ENCODE measurements around the gene PLOD2. TPM values are rescaled to one million over a fixed set of nuclear protein-coding genes. Genes with fewer than 3 reads are reported as not detected.

The PLOD2 gene
- total RNA-seq, 1 donor from 2014 or later = 117 TPM

GRCh38 chr3:146152834-146153233 is 8.2 kb downstream of the PLOD2 start:
- FAIRE-seq (no peak), DNase-seq (ENCODE audit: low read depth) (no peak)
- peaks cover 6% of the 10 kb centered on the region for H3K4me1 ChIP-seq (ENCODE audit: insufficient read depth, low read length)
- Mint-ChIP-seq H3K27me3 (ENCODE audit: low read depth, unreplicated experiment) (no peaks in the 10 kb centered on the region), H3K4me1 (ENCODE audit: low read depth, unreplicated experiment) (peaks cover 23% of the 10 kb centered on the region), H3K27ac (ENCODE audit: unreplicated experiment) (peak overlapping the region; percentile 74), H3K4me3 (ENCODE audit: unreplicated experiment) (no peak overlapping the region), H3K36me3 (ENCODE audit: low read depth, unreplicated experiment) (peaks cover 7% of the 10 kb centered on the region), H3K9me3 (ENCODE audit: unreplicated experiment) (no peaks in the 10 kb centered on the region)
- H3K27ac ChIP-seq (ENCODE audit: low read depth, low read length) = no peak overlapping the region
- no peak overlapping the region for H3K9ac ChIP-seq (ENCODE audit: low read length)
- no peaks in the 10 kb centered on the region for H3K9me3 ChIP-seq (ENCODE audit: insufficient read depth, low read depth, low read length)
- H3K36me3 ChIP-seq (ENCODE audit: insufficient read depth, low read length) = no peaks in the 10 kb centered on the region
- no peak overlapping the region for H2AFZ ChIP-seq (ENCODE audit: low read depth, low read length)
- H3K27me3 ChIP-seq (ENCODE audit: insufficient read depth, low read length) = no peaks in the 10 kb centered on the region
- no peak overlapping the region for H3K4me3 ChIP-seq (ENCODE audit: insufficient read depth, low read depth, low read length)
- H3K4me2 ChIP-seq (ENCODE audit: low read length) = peak overlapping the region; percentile 6
- peaks cover 87% of the 10 kb centered on the region for H4K20me1 ChIP-seq (ENCODE audit: insufficient read depth, low read length)
- H3K79me2 ChIP-seq (ENCODE audit: insufficient read depth, low read length) = peaks cover 98% of the 10 kb centered on the region
- no peak for TF ChIP-seq EZH2 (IDR thresholded peaks at IDR 0.05; ENCODE audit: insufficient read depth, low read length)
- no peak for TF ChIP-seq CTCF (IDR thresholded peaks at IDR 0.05; ENCODE audit: insufficient read depth, low read depth, low read length)

GRCh38 chr3:146148468-146148931 is 12.5 kb downstream of the PLOD2 start:
- Histone ChIP-seq H3K4me1 (ENCODE audit: insufficient read depth, low read length) (no peaks in the 10 kb centered on the region), H3K9me3 (ENCODE audit: insufficient read depth, low read depth, low read length) (no peaks in the 10 kb centered on the region), H3K4me2 (ENCODE audit: low read length) (no peak overlapping the region), H4K20me1 (ENCODE audit: insufficient read depth, low read length) (peaks cover 81% of the 10 kb centered on the region), H3K79me2 (ENCODE audit: insufficient read depth, low read length) (peaks cover 100% of the 10 kb centered on the region), H3K9ac (ENCODE audit: low read length) (no peak overlapping the region), H3K4me3 (ENCODE audit: insufficient read depth, low read depth, low read length) (no peak overlapping the region), H3K36me3 (ENCODE audit: insufficient read depth, low read length) (peaks cover 5% of the 10 kb centered on the region), H3K27ac (ENCODE audit: low read depth, low read length) (no peak overlapping the region), H2AFZ (ENCODE audit: low read depth, low read length) (no peak overlapping the region), H3K27me3 (ENCODE audit: insufficient read depth, low read length) (no peaks in the 10 kb centered on the region)
- Mint-ChIP-seq H3K27ac (ENCODE audit: unreplicated experiment) (no peak overlapping the region), H3K4me1 (ENCODE audit: low read depth, unreplicated experiment) (peaks cover 13% of the 10 kb centered on the region), H3K36me3 (ENCODE audit: low read depth, unreplicated experiment) (peaks cover 9% of the 10 kb centered on the region), H3K9me3 (ENCODE audit: unreplicated experiment) (no peaks in the 10 kb centered on the region), H3K27me3 (ENCODE audit: low read depth, unreplicated experiment) (no peaks in the 10 kb centered on the region), H3K4me3 (ENCODE audit: unreplicated experiment) (no peak overlapping the region)
- no peak for FAIRE-seq
- TF ChIP-seq EZH2 (IDR thresholded peaks at IDR 0.05; ENCODE audit: insufficient read depth, low read length) = no peak
- TF ChIP-seq CTCF (IDR thresholded peaks at IDR 0.05; ENCODE audit: insufficient read depth, low read depth, low read length) = no peak
- DNase-seq (ENCODE audit: low read depth) = no peak

GRCh38 chr3:146145642-146146041 is 15.3 kb downstream of the PLOD2 start:
- Mint-ChIP-seq H3K9me3 (ENCODE audit: unreplicated experiment) (no peaks in the 10 kb centered on the region), H3K27ac (ENCODE audit: unreplicated experiment) (no peak overlapping the region), H3K4me3 (ENCODE audit: unreplicated experiment) (no peak overlapping the region), H3K36me3 (ENCODE audit: low read depth, unreplicated experiment) (peaks cover 4% of the 10 kb centered on the region), H3K4me1 (ENCODE audit: low read depth, unreplicated experiment) (peaks cover 20% of the 10 kb centered on the region), H3K27me3 (ENCODE audit: low read depth, unreplicated experiment) (no peaks in the 10 kb centered on the region)
- FAIRE-seq (no peak), DNase-seq (ENCODE audit: low read depth) (no peak)
- H3K4me1 ChIP-seq (ENCODE audit: insufficient read depth, low read length) = peaks cover 7% of the 10 kb centered on the region
- no peak for TF ChIP-seq EZH2 (IDR thresholded peaks at IDR 0.05; ENCODE audit: insufficient read depth, low read length)
- TF ChIP-seq CTCF (IDR thresholded peaks at IDR 0.05; ENCODE audit: insufficient read depth, low read depth, low read length) = no peak
- no peak overlapping the region for H3K4me2 ChIP-seq (ENCODE audit: low read length)
- peaks cover 100% of the 10 kb centered on the region for H3K79me2 ChIP-seq (ENCODE audit: insufficient read depth, low read length)
- H3K9me3 ChIP-seq (ENCODE audit: insufficient read depth, low read depth, low read length) = no peaks in the 10 kb centered on the region
- H2AFZ ChIP-seq (ENCODE audit: low read depth, low read length) = no peak overlapping the region
- H3K9ac ChIP-seq (ENCODE audit: low read length) = no peak overlapping the region
- H4K20me1 ChIP-seq (ENCODE audit: insufficient read depth, low read length) = peaks cover 83% of the 10 kb centered on the region
- no peaks in the 10 kb centered on the region for H3K27me3 ChIP-seq (ENCODE audit: insufficient read depth, low read length)
- H3K36me3 ChIP-seq (ENCODE audit: insufficient read depth, low read length) = peaks cover 5% of the 10 kb centered on the region
- no peak overlapping the region for H3K4me3 ChIP-seq (ENCODE audit: insufficient read depth, low read depth, low read length)
- no peak overlapping the region for H3K27ac ChIP-seq (ENCODE audit: low read depth, low read length)

Measured in astrocyte (in vitro differentiated cells and primary cell).